ENCODE data around the gene FXN. TPM values are rescaled to one million over a fixed set of nuclear protein-coding genes. Genes with fewer than 3 reads are reported as not detected.
"Not testable (repeated sequence)": the region's sequence is repeated elsewhere in the genome, so short reads cannot be mapped to it uniquely, and the experiment has no call there.

Gene FXN
- total RNA-seq, 1 donor from 2014 or later = 22.7 TPM

GRCh38 chr9:69107771-69108170 lies 72.2 kb downstream of the FXN start:
- H3K4me1 ChIP-seq (ENCODE audit: insufficient read depth, low read length) = no peaks in the 10 kb centered on the region
- H3K27ac Mint-ChIP-seq (ENCODE audit: unreplicated experiment) = no peak overlapping the region
- no peak overlapping the region for H3K4me3 Mint-ChIP-seq (ENCODE audit: unreplicated experiment)
- H3K9me3 ChIP-seq (ENCODE audit: insufficient read depth, low read depth, low read length) = no peaks in the 10 kb centered on the region
- FAIRE-seq (no peak), DNase-seq (ENCODE audit: low read depth) (no peak)
- H3K27me3 ChIP-seq (ENCODE audit: insufficient read depth, low read length) = no peaks in the 10 kb centered on the region
- H2AFZ ChIP-seq (ENCODE audit: low read depth, low read length) = no peak overlapping the region
- no peaks in the 10 kb centered on the region for H3K9me3 Mint-ChIP-seq (ENCODE audit: unreplicated experiment)
- no peaks in the 10 kb centered on the region for H3K4me1 Mint-ChIP-seq (ENCODE audit: low read depth, unreplicated experiment)
- no peak overlapping the region for H3K4me3 ChIP-seq (ENCODE audit: insufficient read depth, low read depth, low read length)
- no peak overlapping the region for H3K9ac ChIP-seq (ENCODE audit: low read length)
- peaks cover 2% of the 10 kb centered on the region for H3K27me3 Mint-ChIP-seq (ENCODE audit: low read depth, unreplicated experiment)
- no peak for TF ChIP-seq EZH2 (IDR thresholded peaks at IDR 0.05; ENCODE audit: insufficient read depth, low read length)
- no peak for TF ChIP-seq CTCF (IDR thresholded peaks at IDR 0.05; ENCODE audit: insufficient read depth, low read depth, low read length)
- H3K4me2 ChIP-seq (ENCODE audit: low read length) = no peak overlapping the region
- H3K27ac ChIP-seq (ENCODE audit: low read depth, low read length) = no peak overlapping the region
- no peaks in the 10 kb centered on the region for H3K36me3 Mint-ChIP-seq (ENCODE audit: low read depth, unreplicated experiment)
- H3K79me2 ChIP-seq (ENCODE audit: insufficient read depth, low read length) = no peaks in the 10 kb centered on the region
- H4K20me1 ChIP-seq (ENCODE audit: insufficient read depth, low read length) = no peaks in the 10 kb centered on the region
- no peaks in the 10 kb centered on the region for H3K36me3 ChIP-seq (ENCODE audit: insufficient read depth, low read length)

- H3K4me1 Mint-ChIP-seq (ENCODE audit: low read depth, unreplicated experiment); H3K4me3 Mint-ChIP-seq (ENCODE audit: unreplicated experiment); H3K9ac ChIP-seq (ENCODE audit: low read length); H3K27ac Mint-ChIP-seq (ENCODE audit: unreplicated experiment); H3K36me3 Mint-ChIP-seq (ENCODE audit: low read depth, unreplicated experiment); DNase-seq (ENCODE audit: low read depth); H3K4me3 ChIP-seq (ENCODE audit: insufficient read depth, low read depth, low read length); H4K20me1 ChIP-seq (ENCODE audit: insufficient read depth, low read length); H3K36me3 ChIP-seq (ENCODE audit: insufficient read depth, low read length); H3K4me2 ChIP-seq (ENCODE audit: low read length); H3K27ac ChIP-seq (ENCODE audit: low read depth, low read length); H3K4me1 ChIP-seq (ENCODE audit: insufficient read depth, low read length); H2AFZ ChIP-seq (ENCODE audit: low read depth, low read length); H3K27me3 ChIP-seq (ENCODE audit: insufficient read depth, low read length); FAIRE-seq; H3K79me2 ChIP-seq (ENCODE audit: insufficient read depth, low read length); H3K9me3 Mint-ChIP-seq (ENCODE audit: unreplicated experiment); H3K27me3 Mint-ChIP-seq (ENCODE audit: low read depth, unreplicated experiment); H3K9me3 ChIP-seq (ENCODE audit: insufficient read depth, low read depth, low read length): not testable (repeated sequence)
These were observed 73.2 kb downstream of the FXN start for GRCh38 chr9:69108706-69109105.

GRCh38 chr9:69109152-69109551 lies 73.6 kb downstream of the FXN start:
- Histone ChIP-seq H3K4me3 (ENCODE audit: insufficient read depth, low read depth, low read length) (no peak overlapping the region), H3K9ac (ENCODE audit: low read length) (no peak overlapping the region), H3K4me1 (ENCODE audit: insufficient read depth, low read length) (no peaks in the 10 kb centered on the region), H3K4me2 (ENCODE audit: low read length) (no peak overlapping the region), H4K20me1 (ENCODE audit: insufficient read depth, low read length) (no peaks in the 10 kb centered on the region), H3K27me3 (ENCODE audit: insufficient read depth, low read length) (no peaks in the 10 kb centered on the region), H2AFZ (ENCODE audit: low read depth, low read length) (no peak overlapping the region), H3K9me3 (ENCODE audit: insufficient read depth, low read depth, low read length) (no peaks in the 10 kb centered on the region), H3K27ac (ENCODE audit: low read depth, low read length) (no peak overlapping the region), H3K36me3 (ENCODE audit: insufficient read depth, low read length) (no peaks in the 10 kb centered on the region), H3K79me2 (ENCODE audit: insufficient read depth, low read length) (no peaks in the 10 kb centered on the region)
- Mint-ChIP-seq H3K4me3 (ENCODE audit: unreplicated experiment) (no peak overlapping the region), H3K9me3 (ENCODE audit: unreplicated experiment) (no peaks in the 10 kb centered on the region), H3K27ac (ENCODE audit: unreplicated experiment) (no peak overlapping the region), H3K4me1 (ENCODE audit: low read depth, unreplicated experiment) (no peaks in the 10 kb centered on the region), H3K36me3 (ENCODE audit: low read depth, unreplicated experiment) (no peaks in the 10 kb centered on the region), H3K27me3 (ENCODE audit: low read depth, unreplicated experiment) (no peaks in the 10 kb centered on the region)
- DNase-seq (ENCODE audit: low read depth) (no peak), FAIRE-seq (no peak)
- TF ChIP-seq EZH2 (IDR thresholded peaks at IDR 0.05; ENCODE audit: insufficient read depth, low read length) = no peak
- TF ChIP-seq CTCF (IDR thresholded peaks at IDR 0.05; ENCODE audit: insufficient read depth, low read depth, low read length) = no peak

DNA sequence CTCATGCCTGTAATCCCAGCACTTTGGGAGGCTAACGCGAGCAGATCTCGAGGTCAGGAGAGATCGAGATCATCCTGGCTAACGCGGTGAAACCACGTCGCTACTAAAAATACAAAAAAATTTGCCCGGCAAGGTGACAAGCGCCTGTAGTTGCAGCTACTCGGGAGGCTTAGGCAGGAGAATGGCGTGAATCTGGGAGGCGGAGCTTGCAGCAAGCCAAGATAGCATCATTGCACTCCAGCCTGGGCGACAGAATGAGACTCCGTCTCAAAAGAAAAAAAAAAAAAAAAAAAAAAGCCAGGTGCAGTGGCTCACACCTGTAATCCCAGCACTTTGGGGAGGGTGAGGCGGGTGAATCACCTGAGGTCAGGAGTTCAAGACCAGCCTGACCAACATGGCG lies 77.1 kb downstream of the FXN start:
- not testable (repeated sequence) for H3K79me2 ChIP-seq (ENCODE audit: insufficient read depth, low read length); H3K9me3 Mint-ChIP-seq (ENCODE audit: unreplicated experiment); H3K9ac ChIP-seq (ENCODE audit: low read length); H3K4me3 ChIP-seq (ENCODE audit: insufficient read depth, low read depth, low read length); H3K27ac ChIP-seq (ENCODE audit: low read depth, low read length); H3K4me1 Mint-ChIP-seq (ENCODE audit: low read depth, unreplicated experiment); H4K20me1 ChIP-seq (ENCODE audit: insufficient read depth, low read length); H3K36me3 ChIP-seq (ENCODE audit: insufficient read depth, low read length); H3K27ac Mint-ChIP-seq (ENCODE audit: unreplicated experiment); FAIRE-seq; H3K27me3 Mint-ChIP-seq (ENCODE audit: low read depth, unreplicated experiment); H3K9me3 ChIP-seq (ENCODE audit: insufficient read depth, low read depth, low read length); DNase-seq (ENCODE audit: low read depth); H3K4me3 Mint-ChIP-seq (ENCODE audit: unreplicated experiment); H3K36me3 Mint-ChIP-seq (ENCODE audit: low read depth, unreplicated experiment); H3K4me1 ChIP-seq (ENCODE audit: insufficient read depth, low read length); H2AFZ ChIP-seq (ENCODE audit: low read depth, low read length); H3K27me3 ChIP-seq (ENCODE audit: insufficient read depth, low read length); H3K4me2 ChIP-seq (ENCODE audit: low read length)
